GM19463 (cell line): Measurements from ENCODE around the gene ASB5.

Experiments
- ATAC-seq: cut with Tn5 transposase; IDR thresholded peaks from one replicate; pipeline ENCODE4 v1.9.1; 2021; ENCODE audit warnings: mild to moderate bottlenecking, moderate library complexity; ENCODE audit not compliant: unreplicated experiment

Gene ASB5

DNA sequence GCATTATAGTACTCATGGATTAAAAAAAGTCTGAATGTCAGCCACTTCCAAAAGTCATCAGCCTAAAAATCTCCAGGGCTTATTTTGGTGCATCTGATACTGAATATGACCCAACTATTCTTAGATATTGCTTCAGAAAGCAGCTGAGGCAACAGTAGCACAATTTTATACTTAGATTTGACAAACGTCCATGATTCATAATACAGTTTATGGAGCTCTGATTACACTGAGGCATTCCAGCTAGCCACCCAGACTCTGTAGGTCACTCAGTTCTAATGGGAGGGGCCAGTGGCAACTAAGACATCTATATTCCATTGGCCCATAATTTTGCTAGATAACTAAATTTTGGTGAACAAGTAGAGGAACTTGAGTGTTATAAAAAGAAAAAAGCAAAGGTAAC lies 84.0 kb downstream of the ASB5 start:
- no peak for ATAC-seq
